Activated CD8-positive, alpha-beta memory T cell treated with anti-CD3 and anti-CD28 coated beads, Interleukin-2, amount 10 ng/mL, durations not matched to agents 7 days and 5 days (primary cell): ENCODE data around the gene EFNA5. TPM values are rescaled to one million over a fixed set of nuclear protein-coding genes. Genes with fewer than 3 reads are reported as not detected.

ENCODE experiments used
- ATAC-seq: fragments of 150-1000 bp; cut with Tn5 transposase; one replicate; pipeline ENCODE4 v1.10.0; 2021; ENCODE audit warnings: moderate library complexity
- CTCF ChIA-PET: fragments of 350-600 bp; sonication (Branson Sonifier 250); formaldehyde crosslinking; loops from one replicate; lab custom pipeline; 2021; ENCODE audit warnings: antibody characterized with exemption; lab: Charles Lee
- DNase-seq: peaks from one replicate; pipeline ENCODE4 v3.0.0-alpha.2; 2020
- H3K27ac Mint-ChIP-seq: one replicate; pipeline ENCODE4 v1.8.0; 2021; ENCODE audit warnings: mild to moderate bottlenecking, mixed read lengths
- H3K27me3 Mint-ChIP-seq: one replicate; pipeline ENCODE4 v1.8.0; 2021; ENCODE audit warnings: mixed read lengths
- H3K36me3 Mint-ChIP-seq: one replicate; pipeline ENCODE4 v1.8.0; 2021; ENCODE audit warnings: mild to moderate bottlenecking, mixed read lengths
- H3K4me1 Mint-ChIP-seq: one replicate; pipeline ENCODE4 v1.8.0; 2021; ENCODE audit warnings: mixed read lengths
- H3K4me3 Mint-ChIP-seq: one replicate; pipeline ENCODE4 v1.8.0; 2021; ENCODE audit warnings: mild to moderate bottlenecking, moderate library complexity, mixed read lengths
- H3K9me3 Mint-ChIP-seq: one replicate; pipeline ENCODE4 v1.8.0; 2022; ENCODE audit warnings: low read depth, mixed read lengths
- total RNA-seq, 2 experiments: library from RNA; stranded (reverse); gene quantifications; one replicate each; pipeline ENCODE4 v1.2.3, GENCODE V29; 2021

Gene EFNA5
- total RNA-seq, 2 experiments from 2014 or later = not detected

DNA sequence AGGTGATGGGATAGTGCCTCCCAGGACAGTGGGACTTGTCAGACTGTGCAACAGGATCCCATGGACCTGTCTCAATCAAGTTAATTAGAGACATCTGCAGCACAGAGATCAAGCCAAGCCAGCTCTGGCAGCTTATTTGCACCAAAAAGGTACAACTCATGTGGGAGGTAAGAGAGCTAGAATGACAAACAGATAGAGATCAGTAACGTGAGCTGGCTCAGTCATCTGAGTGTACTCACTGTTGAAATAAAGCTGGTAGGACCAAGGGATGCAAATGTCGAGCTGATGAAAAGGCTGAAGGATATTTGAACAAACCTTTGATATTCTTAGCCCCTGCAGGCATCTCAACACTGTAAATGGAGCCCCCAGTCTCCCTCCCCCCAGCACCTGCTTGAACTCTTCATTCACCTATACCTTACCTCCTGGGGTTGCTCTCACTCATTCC lies 198.1 kb downstream of the EFNA5 start:
- no peak for DNase-seq
- Mint-ChIP-seq H3K27ac (no peak overlapping the region), H3K4me1 (peaks cover 28% of the 10 kb centered on the region), H3K27me3 (peaks cover 6% of the 10 kb centered on the region), H3K36me3 (peaks cover 1% of the 10 kb centered on the region), H3K4me3 (no peak overlapping the region), H3K9me3 (peaks cover 3% of the 10 kb centered on the region)
- ATAC-seq = no peak
- CTCF ChIA-PET = interaction anchor here (0.8 kb wide), 1 partner anchor 100 kb away, joined by 3 read pairs; no protein-coding TSS in a partner anchor

DNA sequence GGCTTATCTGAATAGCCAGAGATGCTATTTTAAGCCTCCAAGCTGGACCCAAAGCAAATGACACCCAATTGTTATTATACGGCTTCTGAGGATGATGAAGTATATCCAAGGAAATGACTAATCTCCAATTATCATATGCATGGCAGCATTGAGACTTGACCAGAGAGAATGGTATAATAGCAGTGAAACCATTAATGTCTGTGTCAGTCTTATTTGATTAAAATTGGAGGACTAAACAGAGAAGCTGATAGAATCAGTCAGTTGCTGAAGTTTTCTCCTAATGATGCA lies 200.5 kb downstream of the EFNA5 start:
- DNase-seq = no peak
- Mint-ChIP-seq H3K27ac (no peak overlapping the region), H3K27me3 (peaks cover 6% of the 10 kb centered on the region), H3K4me1 (peaks cover 12% of the 10 kb centered on the region), H3K4me3 (no peak overlapping the region), H3K36me3 (no peaks in the 10 kb centered on the region), H3K9me3 (peaks cover 3% of the 10 kb centered on the region)
- ATAC-seq = no peak
- CTCF ChIA-PET = no interaction called here

GRCh38 chr5:107469485-107470294 lies 201.0 kb downstream of the EFNA5 start:
- peaks cover 3% of the 10 kb centered on the region for H3K9me3 Mint-ChIP-seq
- ATAC-seq = no peak
- H3K27ac Mint-ChIP-seq = no peak overlapping the region
- DNase-seq = no peak
- H3K4me1 Mint-ChIP-seq = peaks cover 6% of the 10 kb centered on the region
- no peak overlapping the region for H3K4me3 Mint-ChIP-seq
- CTCF ChIA-PET = no interaction called here
- H3K27me3 Mint-ChIP-seq = peaks cover 6% of the 10 kb centered on the region
- no peaks in the 10 kb centered on the region for H3K36me3 Mint-ChIP-seq

DNA sequence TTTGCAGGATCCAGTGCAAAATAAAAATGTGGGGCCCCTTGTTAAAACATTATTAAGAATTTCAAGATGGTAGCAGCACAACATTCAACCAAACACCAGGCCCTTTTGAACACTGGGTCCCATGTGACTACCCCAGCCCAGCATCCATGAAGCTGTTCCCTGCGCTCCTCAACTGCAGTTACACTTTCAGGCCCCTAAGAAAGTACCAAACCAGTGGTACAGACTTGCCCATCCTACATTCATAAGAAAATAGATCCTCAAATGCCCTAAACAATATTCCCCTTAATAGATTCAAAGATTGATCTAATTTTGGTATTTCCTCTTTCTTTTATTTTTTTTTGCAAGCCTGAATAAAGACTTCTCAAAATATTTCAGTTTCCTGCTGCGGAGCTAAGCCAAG lies 201.7 kb downstream of the EFNA5 start:
- no peak overlapping the region for H3K4me3 Mint-ChIP-seq
- no peak overlapping the region for H3K27ac Mint-ChIP-seq
- CTCF ChIA-PET = no interaction called here

GRCh38 chr5:107468276-107468675 lies 202.5 kb downstream of the EFNA5 start:
- CTCF ChIA-PET = interaction anchor here (1.5 kb wide), 1 partner anchor 36 kb away, joined by 3 read pairs; no protein-coding TSS in a partner anchor
- Mint-ChIP-seq H3K27me3 (peaks cover 5% of the 10 kb centered on the region), H3K4me3 (no peak overlapping the region), H3K27ac (no peak overlapping the region), H3K9me3 (no peaks in the 10 kb centered on the region), H3K36me3 (no peaks in the 10 kb centered on the region), H3K4me1 (peaks cover 10% of the 10 kb centered on the region)
- no peak for ATAC-seq
- DNase-seq = no peak

More for the DNA sequence above, 201.7 kb downstream of the EFNA5 start:
- DNase-seq = no peak
- Mint-ChIP-seq H3K4me1 (peaks cover 10% of the 10 kb centered on the region), H3K36me3 (no peaks in the 10 kb centered on the region), H3K9me3 (peaks cover 3% of the 10 kb centered on the region), H3K27me3 (peaks cover 6% of the 10 kb centered on the region)
- ATAC-seq = no peak

DNA sequence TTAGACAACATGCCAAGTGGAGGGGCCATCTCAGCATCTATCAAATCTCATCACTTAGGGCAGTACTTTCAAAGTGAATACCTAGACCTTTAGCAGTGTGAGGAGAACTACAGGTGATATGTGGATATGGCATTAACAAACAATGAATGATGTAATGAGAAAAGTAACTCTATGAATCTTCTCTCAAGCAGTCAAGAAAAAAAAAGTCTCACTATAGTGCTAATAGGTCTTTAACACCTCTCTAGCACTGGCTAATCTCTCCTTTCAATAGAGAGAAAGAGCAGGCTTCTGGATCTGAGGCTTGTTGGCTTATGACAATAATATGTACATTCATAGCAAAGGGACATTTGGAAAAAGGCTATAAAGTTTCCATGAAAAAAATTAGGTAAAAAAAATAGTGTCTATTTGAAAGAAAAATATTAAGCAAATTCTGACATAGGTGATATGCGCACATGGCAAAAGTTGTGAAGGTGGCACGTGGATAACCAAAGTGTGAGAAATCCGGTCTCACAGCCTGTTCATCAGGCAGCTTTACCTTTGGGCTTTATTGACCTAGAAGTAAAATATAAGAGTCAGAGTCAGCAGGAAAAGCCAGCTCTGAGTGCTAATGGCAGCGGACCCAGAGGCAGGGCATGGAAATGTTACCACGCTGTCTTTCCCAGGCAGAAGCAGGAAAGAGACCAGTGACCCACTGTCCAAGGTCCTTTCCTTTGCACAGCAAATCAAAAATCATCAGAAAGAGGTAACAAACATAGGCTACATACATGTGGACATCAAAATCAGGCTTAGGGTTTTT lies 203.4 kb downstream of the EFNA5 start:
- Mint-ChIP-seq H3K4me1 (peaks cover 10% of the 10 kb centered on the region), H3K36me3 (no peaks in the 10 kb centered on the region), H3K27ac (no peak overlapping the region), H3K9me3 (no peaks in the 10 kb centered on the region), H3K27me3 (peaks cover 5% of the 10 kb centered on the region), H3K4me3 (no peak overlapping the region)
- DNase-seq (no peak), ATAC-seq (no peak)
- CTCF ChIA-PET = interaction anchor here (1.5 kb wide), 1 partner anchor 37 kb away, joined by 3 read pairs; no protein-coding TSS in a partner anchor

DNA sequence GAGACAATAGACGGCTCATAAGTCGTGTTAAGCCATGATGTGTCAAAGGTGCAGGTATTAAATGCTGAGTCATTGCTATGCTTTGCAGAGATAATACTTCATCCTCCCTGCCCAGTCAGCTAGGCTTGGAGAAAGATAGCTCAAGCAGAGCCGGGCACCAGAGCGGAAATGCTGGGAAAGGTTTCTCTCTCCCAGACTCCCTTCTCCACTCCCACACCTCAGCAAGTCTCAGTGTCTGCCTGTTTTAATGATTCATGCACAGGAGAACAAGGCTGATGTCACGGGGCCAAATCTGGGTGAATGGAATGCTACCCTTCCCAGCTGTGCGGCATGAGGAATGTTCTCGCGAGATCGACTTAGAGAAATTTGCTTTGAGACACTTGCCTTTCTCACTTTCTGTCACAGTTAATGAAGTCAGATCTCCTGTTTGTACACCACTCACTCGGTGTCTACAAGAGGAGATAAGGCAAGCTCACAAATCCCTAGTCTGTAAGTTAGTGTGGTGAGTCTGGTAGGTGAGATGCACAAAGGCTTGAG lies 204.4 kb downstream of the EFNA5 start:
- DNase-seq (no peak), ATAC-seq (no peak)
- Mint-ChIP-seq H3K4me3 (no peak overlapping the region), H3K27me3 (peaks cover 10% of the 10 kb centered on the region), H3K4me1 (peaks cover 10% of the 10 kb centered on the region), H3K36me3 (no peaks in the 10 kb centered on the region), H3K9me3 (no peaks in the 10 kb centered on the region), H3K27ac (no peak overlapping the region)
- CTCF ChIA-PET = no interaction called here

DNA sequence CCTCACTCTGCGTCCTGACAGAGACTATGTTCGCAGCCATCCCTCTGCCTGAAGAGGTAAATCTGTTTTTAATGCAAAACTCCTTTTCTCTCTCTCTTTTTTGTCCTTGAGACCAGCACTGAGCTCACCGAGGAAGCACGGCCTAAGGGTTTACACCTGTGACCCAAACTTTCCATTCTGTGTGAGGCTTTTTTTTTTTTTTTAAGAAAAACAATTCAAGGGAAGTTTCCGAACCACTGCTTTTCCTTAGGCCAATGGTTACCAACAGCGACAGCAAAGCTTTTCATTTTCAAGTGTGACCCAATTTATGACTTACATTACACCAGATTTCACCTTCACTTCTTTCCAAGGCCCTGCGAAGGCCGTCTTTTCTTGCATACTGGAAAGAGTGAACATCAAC lies 205.9 kb downstream of the EFNA5 start:
- ATAC-seq (no peak), DNase-seq (no peak)
- no peaks in the 10 kb centered on the region for H3K36me3 Mint-ChIP-seq
- H3K27me3 Mint-ChIP-seq = peaks cover 17% of the 10 kb centered on the region
- peaks cover 10% of the 10 kb centered on the region for H3K4me1 Mint-ChIP-seq
- H3K9me3 Mint-ChIP-seq = no peaks in the 10 kb centered on the region
- no peak overlapping the region for H3K4me3 Mint-ChIP-seq
- no peak overlapping the region for H3K27ac Mint-ChIP-seq
- CTCF ChIA-PET = interaction anchor here (0.6 kb wide), 1 partner anchor 82 kb away, joined by 3 read pairs; no protein-coding TSS in a partner anchor

DNA sequence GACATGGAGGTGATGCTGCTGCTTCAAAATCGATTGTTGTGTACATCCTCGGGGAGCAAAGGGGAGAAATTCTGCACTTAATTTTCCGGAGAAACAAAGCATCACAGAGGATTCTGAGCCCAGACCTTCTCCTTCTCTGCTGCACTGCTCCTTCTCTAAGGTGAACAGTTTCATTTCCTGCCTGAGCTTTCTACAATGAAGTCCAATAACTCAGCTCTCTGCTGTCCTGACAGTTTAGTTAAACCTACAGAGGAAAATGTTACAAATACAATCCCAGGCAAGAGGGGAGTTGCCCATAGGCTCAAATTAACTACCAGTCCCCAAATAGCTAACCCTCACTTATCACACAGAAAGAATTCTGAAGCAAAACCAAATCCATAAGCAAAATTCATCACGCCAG lies 206.3 kb downstream of the EFNA5 start:
- H3K27ac Mint-ChIP-seq = no peak overlapping the region
- H3K4me3 Mint-ChIP-seq = no peak overlapping the region
- CTCF ChIA-PET = no interaction called here
- no peak for ATAC-seq
- peaks cover 17% of the 10 kb centered on the region for H3K27me3 Mint-ChIP-seq
- H3K36me3 Mint-ChIP-seq = no peaks in the 10 kb centered on the region
- DNase-seq = no peak
- H3K9me3 Mint-ChIP-seq = no peaks in the 10 kb centered on the region
- H3K4me1 Mint-ChIP-seq = peaks cover 8% of the 10 kb centered on the region

DNA sequence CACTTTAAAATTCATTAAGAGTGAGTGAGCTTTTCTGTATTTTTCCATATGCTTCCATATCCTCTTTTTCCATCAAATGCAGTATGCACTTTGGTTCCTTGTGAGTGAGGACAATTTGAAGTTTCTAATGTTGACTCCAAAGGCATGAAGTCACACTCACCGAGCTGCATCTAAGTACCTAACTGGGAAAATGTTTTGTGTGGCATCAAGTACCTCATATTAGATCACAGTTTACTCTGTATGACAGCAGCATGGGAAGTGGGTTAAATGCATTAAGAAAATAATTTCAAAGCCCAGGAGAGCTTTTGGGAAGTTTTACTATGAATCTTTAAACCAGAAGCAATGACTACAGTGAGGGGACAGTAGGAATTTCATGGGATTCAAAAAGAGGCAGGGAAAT lies 207.0 kb downstream of the EFNA5 start:
- ATAC-seq = no peak
- Mint-ChIP-seq H3K27ac (no peak overlapping the region), H3K27me3 (peaks cover 21% of the 10 kb centered on the region), H3K4me3 (no peak overlapping the region), H3K9me3 (no peaks in the 10 kb centered on the region), H3K4me1 (peaks cover 6% of the 10 kb centered on the region), H3K36me3 (no peaks in the 10 kb centered on the region)
- no peak for DNase-seq
- CTCF ChIA-PET = no interaction called here

GRCh38 chr5:107461770-107462169 lies 209.0 kb downstream of the EFNA5 start:
- Mint-ChIP-seq H3K9me3 (no peaks in the 10 kb centered on the region), H3K36me3 (no peaks in the 10 kb centered on the region), H3K27me3 (peaks cover 23% of the 10 kb centered on the region), H3K27ac (no peak overlapping the region), H3K4me1 (peaks cover 6% of the 10 kb centered on the region), H3K4me3 (no peak overlapping the region)
- CTCF ChIA-PET = interaction anchor here (0.7 to 1.1 kb wide), 2 partner anchors 9 to 11 kb away, joined by 3 read pairs; no protein-coding TSS in a partner anchor
- no peak for DNase-seq
- no peak for ATAC-seq

- Mint-ChIP-seq H3K27me3 (peaks cover 23% of the 10 kb centered on the region), H3K4me1 (peaks cover 6% of the 10 kb centered on the region), H3K36me3 (no peaks in the 10 kb centered on the region), H3K27ac (no peak overlapping the region), H3K9me3 (no peaks in the 10 kb centered on the region), H3K4me3 (no peak overlapping the region)
- no peak for DNase-seq
- CTCF ChIA-PET = interaction anchor here (1.1 kb wide), 1 partner anchor 8 kb away, joined by 3 read pairs; no protein-coding TSS in a partner anchor
- ATAC-seq = no peak
These were observed 209.9 kb downstream of the EFNA5 start for GRCh38 chr5:107460789-107461188.

DNA sequence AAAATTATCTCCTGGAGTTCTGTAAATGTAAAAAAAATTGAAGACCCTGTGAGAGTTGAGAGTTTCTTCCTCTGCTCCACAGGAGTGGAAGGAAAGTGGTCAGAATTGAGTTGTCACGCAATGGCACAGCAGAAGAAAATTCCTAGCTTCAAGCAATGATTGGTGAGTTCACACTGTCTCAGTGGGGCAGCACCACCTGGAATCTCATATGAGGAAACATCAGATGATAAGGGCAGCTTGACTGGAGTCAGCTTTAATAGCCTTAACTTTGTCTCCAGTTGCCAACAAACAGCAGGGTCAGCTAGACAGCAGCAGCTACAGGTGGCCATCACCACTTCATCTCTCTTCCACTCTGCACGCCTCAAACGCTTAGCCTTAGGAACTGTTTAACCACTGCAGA lies 211.1 kb downstream of the EFNA5 start:
- no peak overlapping the region for H3K27ac Mint-ChIP-seq
- no peak overlapping the region for H3K4me3 Mint-ChIP-seq
- DNase-seq (no peak), ATAC-seq (no peak)
- CTCF ChIA-PET = no interaction called here
- H3K9me3 Mint-ChIP-seq = no peaks in the 10 kb centered on the region
- H3K36me3 Mint-ChIP-seq = no peaks in the 10 kb centered on the region
- peaks cover 5% of the 10 kb centered on the region for H3K4me1 Mint-ChIP-seq
- peaks cover 23% of the 10 kb centered on the region for H3K27me3 Mint-ChIP-seq
